ENCODE results near the gene GGCT.
"Not testable (repeated sequence)": the region's sequence is repeated elsewhere in the genome, so short reads cannot be mapped to it uniquely, and the experiment has no call there.

The GGCT gene, protein sequence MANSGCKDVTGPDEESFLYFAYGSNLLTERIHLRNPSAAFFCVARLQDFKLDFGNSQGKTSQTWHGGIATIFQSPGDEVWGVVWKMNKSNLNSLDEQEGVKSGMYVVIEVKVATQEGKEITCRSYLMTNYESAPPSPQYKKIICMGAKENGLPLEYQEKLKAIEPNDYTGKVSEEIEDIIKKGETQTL

DNA sequence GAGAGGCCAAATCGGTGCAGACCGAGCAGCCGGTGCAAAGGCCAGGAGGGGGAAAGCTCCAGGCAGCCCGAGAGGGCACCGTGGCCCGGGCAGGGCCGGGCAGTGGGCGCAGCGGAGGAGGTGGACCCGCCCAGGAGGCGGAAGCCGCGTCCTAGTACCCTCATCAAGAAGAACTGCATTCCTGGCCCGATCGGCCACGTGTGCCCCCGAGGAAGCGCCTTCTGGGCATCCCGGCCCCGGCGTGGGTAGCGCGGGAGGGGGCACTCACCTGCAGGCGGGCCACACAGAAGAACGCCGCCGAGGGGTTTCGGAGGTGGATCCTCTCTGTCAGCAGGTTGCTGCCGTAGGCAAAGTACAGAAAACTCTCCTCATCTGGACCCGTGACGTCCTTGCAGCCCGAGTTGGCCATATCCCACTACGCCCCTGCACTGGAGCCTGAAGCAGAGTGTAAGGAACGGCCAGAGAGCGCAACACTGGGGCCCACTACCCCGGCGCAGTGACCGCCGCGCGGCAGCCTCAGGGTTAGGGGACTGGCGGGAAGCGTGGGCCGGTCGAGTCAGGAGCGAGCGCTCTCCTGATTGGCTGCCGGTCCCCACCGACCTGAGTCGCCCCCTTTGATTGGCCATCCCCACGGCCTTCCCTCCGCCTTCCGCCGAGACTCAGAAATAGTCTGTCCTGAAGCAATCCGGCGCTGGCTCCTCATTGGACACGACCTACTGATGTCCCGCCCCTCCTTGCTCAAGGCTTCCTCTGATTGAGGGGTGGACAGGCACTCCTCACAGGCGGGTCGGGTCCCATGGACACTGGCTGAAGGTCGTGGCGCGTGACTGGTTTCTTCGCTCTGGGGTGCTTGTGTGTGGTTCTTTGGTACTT is at the start of gene GGCT:
TSS of gene GGCT (minus strand) at position 529 of the 873 bp plus-strand sequence. CDS start at position 409, 120 bp downstream.
- Histone ChIP-seq H3K9me3 (ENCODE audit: low read length) (no peaks in the 10 kb centered on the region), H3K4me1 (ENCODE audit: insufficient read depth, low read length) (peaks cover 11% of the 10 kb centered on the region), H3K27me3 (ENCODE audit: insufficient read depth, low read length) (no peaks in the 10 kb centered on the region), H3K36me3 (ENCODE audit: insufficient read depth, low read length) (no peaks in the 10 kb centered on the region), H3K4me3 (ENCODE audit: low read length) (peak within 1 kb of the TSS; percentile 77), H2AFZ (ENCODE audit: low read depth, low read length) (peak within 1 kb of the TSS; percentile 90)

DNA sequence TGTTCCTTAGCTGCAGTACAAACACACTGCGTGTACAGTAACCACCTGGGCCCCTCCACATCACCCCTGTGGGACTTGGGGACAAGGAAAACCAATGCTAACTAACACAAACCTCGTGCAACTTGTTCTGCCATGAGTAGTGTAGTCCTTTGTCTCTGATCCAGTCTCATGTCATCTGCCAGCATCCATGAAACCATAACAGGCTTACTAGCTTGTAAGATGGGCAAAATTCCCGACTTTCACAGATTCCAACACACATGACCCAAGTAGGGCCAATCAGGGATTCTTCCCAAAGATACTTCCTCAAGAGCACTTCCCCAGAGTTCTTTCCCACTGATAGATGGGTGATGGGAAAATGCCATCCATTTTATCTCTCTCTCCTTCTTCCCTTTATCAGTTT is 48.9 kb upstream of the GGCT start:
- H3K4me3 ChIP-seq (ENCODE audit: low read length) = no peak overlapping the region
- H3K4me1 ChIP-seq (ENCODE audit: insufficient read depth, low read length) = peaks cover 30% of the 10 kb centered on the region
- H2AFZ ChIP-seq (ENCODE audit: low read depth, low read length) = no peak overlapping the region
- no peaks in the 10 kb centered on the region for H3K9me3 ChIP-seq (ENCODE audit: low read length)
- H3K27me3 ChIP-seq (ENCODE audit: insufficient read depth, low read length) = no peaks in the 10 kb centered on the region
- no peaks in the 10 kb centered on the region for H3K36me3 ChIP-seq (ENCODE audit: insufficient read depth, low read length)

DNA sequence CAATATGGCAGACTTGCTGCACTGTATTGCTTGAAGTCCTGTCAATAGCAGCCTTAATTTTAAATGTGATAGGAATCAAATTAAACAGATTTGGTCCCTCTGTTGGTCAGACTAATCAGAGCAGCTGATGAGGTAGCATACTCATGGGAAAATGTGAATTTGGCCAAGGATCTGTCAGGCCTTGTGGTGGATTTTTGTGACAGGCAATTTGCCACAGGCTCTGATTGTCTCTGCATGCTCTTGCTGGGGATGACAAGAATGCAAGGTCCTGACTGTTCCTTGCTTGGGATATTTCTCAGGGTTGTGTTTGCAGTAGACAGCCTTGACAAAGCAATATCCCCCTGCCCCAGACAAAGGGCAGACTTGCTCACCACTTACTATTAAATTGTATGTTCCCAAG is 48.5 kb upstream of the GGCT start:
- Histone ChIP-seq H3K36me3 (ENCODE audit: insufficient read depth, low read length) (no peaks in the 10 kb centered on the region), H3K9me3 (ENCODE audit: low read length) (no peaks in the 10 kb centered on the region), H3K4me3 (ENCODE audit: low read length) (no peak overlapping the region), H3K4me1 (ENCODE audit: insufficient read depth, low read length) (peaks cover 30% of the 10 kb centered on the region), H3K27me3 (ENCODE audit: insufficient read depth, low read length) (no peaks in the 10 kb centered on the region), H2AFZ (ENCODE audit: low read depth, low read length) (no peak overlapping the region)

DNA sequence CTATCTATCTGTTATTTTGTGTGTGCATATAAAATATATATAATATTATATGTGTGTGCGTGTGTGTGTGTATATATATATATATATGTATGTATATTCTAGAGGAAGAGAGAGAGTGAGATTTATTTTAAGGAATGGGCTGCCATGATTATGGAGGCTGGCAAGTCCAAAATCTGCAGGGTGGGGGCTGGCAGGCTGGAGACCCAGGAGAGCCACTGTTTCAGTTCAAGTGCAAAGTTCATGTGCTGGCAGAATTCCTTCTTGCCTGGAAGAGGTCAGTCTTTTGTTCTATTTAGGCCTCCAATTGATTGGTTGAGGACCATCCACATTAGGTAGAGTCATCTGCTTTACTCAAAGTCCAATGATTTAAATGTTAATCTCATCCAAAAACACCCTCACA is 47.7 kb upstream of the GGCT start:
- Histone ChIP-seq H3K9me3 (ENCODE audit: low read length) (no peaks in the 10 kb centered on the region), H3K27me3 (ENCODE audit: insufficient read depth, low read length) (no peaks in the 10 kb centered on the region), H3K36me3 (ENCODE audit: insufficient read depth, low read length) (no peaks in the 10 kb centered on the region), H3K4me1 (ENCODE audit: insufficient read depth, low read length) (peaks cover 26% of the 10 kb centered on the region), H3K4me3 (ENCODE audit: low read length) (no peak overlapping the region), H2AFZ (ENCODE audit: low read depth, low read length) (no peak overlapping the region)

DNA sequence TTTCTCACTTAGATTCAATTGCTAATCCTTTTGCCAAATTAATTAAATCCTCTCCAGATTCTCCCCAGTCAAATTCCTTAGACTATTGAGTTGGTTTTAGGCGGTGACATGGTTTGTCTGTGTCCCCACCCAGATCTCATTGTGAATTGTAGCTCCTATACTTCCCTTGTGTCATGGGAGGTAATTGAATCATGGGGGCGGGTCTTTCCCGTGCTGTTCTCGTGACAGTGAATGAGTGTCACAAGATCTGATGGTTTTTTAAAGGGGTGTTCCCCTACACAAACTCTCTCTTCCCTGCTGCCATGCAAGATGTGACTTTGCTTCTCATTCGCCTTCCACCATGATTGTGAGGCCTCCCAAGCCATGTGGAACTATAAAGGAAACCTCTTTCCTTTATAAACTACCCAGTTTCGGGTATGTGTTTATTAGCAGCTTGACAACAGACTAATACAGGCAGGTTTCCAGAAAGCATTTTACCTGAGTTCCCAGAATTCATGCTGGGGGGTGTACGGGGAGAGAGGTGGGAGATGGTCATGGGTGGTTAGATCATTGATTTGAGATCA is 45.4 kb upstream of the GGCT start:
- H3K9me3 ChIP-seq (ENCODE audit: low read length) = no peaks in the 10 kb centered on the region
- H3K36me3 ChIP-seq (ENCODE audit: insufficient read depth, low read length) = no peaks in the 10 kb centered on the region
- H3K27me3 ChIP-seq (ENCODE audit: insufficient read depth, low read length) = no peaks in the 10 kb centered on the region

DNA sequence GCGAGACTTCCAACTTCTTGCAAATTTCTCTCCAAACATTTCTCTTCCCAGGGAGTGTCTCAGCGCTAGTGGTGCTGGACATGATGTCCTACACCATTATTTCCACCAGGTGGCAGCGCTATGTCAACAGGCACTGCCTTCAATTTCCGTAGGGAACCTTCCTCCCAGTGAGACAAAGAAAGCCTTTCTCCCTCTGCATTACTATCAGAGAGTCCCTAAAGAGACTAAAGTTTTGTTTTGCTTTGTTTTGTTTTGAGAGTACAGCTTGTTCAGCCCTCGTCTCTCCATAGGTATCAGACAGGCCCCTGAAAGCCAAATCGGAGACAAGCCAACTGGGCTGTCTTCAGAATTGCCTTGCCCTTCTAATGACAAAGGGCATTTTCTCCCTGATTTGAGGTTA is 44.2 kb upstream of the GGCT start:
- H2AFZ ChIP-seq (ENCODE audit: low read depth, low read length) = peak overlapping the region; percentile 27
- H3K36me3 ChIP-seq (ENCODE audit: insufficient read depth, low read length) = no peaks in the 10 kb centered on the region
- H3K4me3 ChIP-seq (ENCODE audit: low read length) = no peak overlapping the region
- peaks cover 25% of the 10 kb centered on the region for H3K4me1 ChIP-seq (ENCODE audit: insufficient read depth, low read length)
- no peaks in the 10 kb centered on the region for H3K9me3 ChIP-seq (ENCODE audit: low read length)
- no peaks in the 10 kb centered on the region for H3K27me3 ChIP-seq (ENCODE audit: insufficient read depth, low read length)

More for the DNA sequence above, 45.4 kb upstream of the GGCT start:
- Histone ChIP-seq H3K4me3 (ENCODE audit: low read length) (no peak overlapping the region), H2AFZ (ENCODE audit: low read depth, low read length) (no peak overlapping the region), H3K4me1 (ENCODE audit: insufficient read depth, low read length) (peaks cover 25% of the 10 kb centered on the region)

DNA sequence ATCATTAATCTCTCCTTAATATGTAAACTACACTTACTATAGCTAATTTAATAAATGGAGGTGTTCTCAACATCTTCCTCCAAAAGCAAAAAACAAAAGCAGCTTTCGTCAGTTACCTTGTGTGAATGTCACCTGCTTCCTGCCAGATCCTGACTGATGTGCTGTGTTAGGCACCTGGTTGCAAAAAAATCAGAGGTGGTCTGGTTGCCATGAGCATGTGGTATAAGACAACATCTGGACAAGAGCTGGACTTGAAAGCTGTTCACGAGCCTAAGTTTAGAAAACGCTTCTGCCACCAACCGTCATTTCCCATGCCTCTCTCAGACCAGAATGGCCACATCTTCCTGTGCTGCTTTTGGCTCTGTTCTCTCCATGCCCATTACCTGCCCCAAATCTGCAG is 42.0 kb upstream of the GGCT start:
- H3K27me3 ChIP-seq (ENCODE audit: insufficient read depth, low read length) = no peaks in the 10 kb centered on the region

DNA sequence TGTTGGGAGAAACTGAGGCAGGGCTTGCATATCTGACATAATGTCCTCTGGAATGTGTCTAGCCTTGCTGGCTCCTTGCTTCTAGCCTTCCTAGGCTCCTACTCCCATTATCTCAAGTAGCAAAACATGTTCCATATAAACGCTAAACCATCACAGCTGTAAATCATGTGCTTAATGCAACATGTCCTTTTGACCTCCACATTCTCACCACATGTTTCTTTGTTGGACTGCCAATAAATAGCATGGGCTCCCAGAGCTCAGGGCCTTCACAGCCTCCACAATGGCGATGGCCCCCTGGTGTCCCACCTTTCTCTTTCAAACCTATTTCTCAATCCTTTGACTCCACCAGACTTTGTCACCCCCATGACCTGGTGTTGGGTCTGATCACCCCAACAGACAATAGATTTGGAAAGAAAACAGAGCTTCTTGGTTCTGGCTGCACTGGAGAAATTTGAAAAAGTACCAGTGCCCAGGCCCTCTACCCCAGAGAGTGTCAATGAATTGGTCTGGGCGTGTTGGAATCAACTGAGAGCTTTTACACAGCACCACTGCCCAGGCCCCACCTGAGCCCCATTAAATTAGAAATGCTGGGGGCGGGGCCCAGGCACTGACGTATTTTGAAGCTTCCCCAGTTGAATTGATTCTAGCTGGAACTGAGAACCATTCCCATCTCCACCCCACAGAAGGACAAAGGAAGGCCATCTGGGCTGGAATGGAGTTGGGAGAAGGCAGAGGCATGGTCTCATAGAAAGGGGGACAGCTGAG is 41.3 kb upstream of the GGCT start:
- no peak overlapping the region for H3K4me3 ChIP-seq (ENCODE audit: low read length)
- H3K9me3 ChIP-seq (ENCODE audit: low read length) = no peaks in the 10 kb centered on the region
- peaks cover 25% of the 10 kb centered on the region for H3K4me1 ChIP-seq (ENCODE audit: insufficient read depth, low read length)
- H2AFZ ChIP-seq (ENCODE audit: low read depth, low read length) = no peak overlapping the region
- H3K27me3 ChIP-seq (ENCODE audit: insufficient read depth, low read length) = no peaks in the 10 kb centered on the region
- H3K36me3 ChIP-seq (ENCODE audit: insufficient read depth, low read length) = no peaks in the 10 kb centered on the region

More for the DNA sequence above, 42.0 kb upstream of the GGCT start:
- no peak overlapping the region for H2AFZ ChIP-seq (ENCODE audit: low read depth, low read length)
- H3K36me3 ChIP-seq (ENCODE audit: insufficient read depth, low read length) = no peaks in the 10 kb centered on the region
- no peaks in the 10 kb centered on the region for H3K9me3 ChIP-seq (ENCODE audit: low read length)
- H3K4me1 ChIP-seq (ENCODE audit: insufficient read depth, low read length) = peaks cover 25% of the 10 kb centered on the region
- no peak overlapping the region for H3K4me3 ChIP-seq (ENCODE audit: low read length)

DNA sequence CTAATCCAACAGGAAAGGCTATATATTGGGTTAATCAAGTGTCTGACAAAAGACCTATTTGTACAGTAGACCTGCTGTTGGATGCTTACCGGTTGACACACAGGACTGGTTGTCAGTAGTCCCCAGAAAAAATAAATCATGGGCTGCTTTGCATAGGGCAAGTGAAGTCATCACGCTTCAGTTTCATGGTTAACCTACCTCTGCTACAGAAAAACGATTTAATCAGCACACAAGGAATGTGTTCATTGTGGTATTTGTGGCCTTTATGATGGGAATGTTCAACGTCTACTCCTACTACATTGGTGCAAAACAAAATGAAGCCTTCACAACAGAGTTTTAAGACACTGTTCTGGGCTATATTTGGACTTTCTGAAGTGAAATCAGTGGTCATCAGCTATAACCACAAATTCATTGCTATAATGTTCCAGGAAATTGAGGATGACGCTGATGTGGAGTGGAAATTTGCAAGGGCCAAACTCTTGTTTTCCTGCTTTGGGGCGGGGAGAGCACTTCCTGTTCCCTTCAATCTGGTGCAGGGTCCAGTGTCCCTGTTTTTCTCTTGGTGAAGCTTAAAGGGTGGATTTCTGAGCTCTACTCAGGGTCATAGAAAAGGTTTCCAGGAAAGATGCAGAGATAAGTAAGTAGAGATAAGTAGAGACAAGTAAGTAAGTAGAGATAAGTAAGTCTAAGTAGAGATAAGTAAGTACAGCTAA is 39.3 kb upstream of the GGCT start:
- H3K9me3 ChIP-seq (ENCODE audit: low read length) = no peaks in the 10 kb centered on the region
- H3K27me3 ChIP-seq (ENCODE audit: insufficient read depth, low read length) = no peaks in the 10 kb centered on the region

DNA sequence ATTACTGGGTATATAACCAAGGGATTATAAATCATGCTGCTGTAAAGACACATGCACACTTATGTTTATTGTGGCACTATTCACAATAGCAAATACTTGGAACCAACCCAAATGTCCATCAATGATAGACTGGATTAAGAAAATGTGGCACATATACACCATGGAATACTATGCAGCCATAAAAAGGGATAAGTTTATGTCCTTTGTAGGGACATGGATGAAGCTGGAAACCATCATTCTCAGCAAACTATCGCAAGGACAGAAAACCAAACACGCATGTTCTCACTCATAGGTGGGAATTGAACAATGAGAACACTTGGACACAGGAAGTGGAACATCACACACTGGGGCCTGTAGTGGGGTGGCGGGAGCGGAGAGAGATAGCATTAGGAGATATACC is 38.5 kb upstream of the GGCT start:
- H2AFZ ChIP-seq (ENCODE audit: low read depth, low read length); H3K36me3 ChIP-seq (ENCODE audit: insufficient read depth, low read length); H3K27me3 ChIP-seq (ENCODE audit: insufficient read depth, low read length); H3K4me3 ChIP-seq (ENCODE audit: low read length); H3K9me3 ChIP-seq (ENCODE audit: low read length): not testable (repeated sequence)
- H3K4me1 ChIP-seq (ENCODE audit: insufficient read depth, low read length) = peaks cover 15% of the 10 kb centered on the region

More for the DNA sequence above, 39.3 kb upstream of the GGCT start:
- no peak overlapping the region for H2AFZ ChIP-seq (ENCODE audit: low read depth, low read length)
- H3K36me3 ChIP-seq (ENCODE audit: insufficient read depth, low read length) = no peaks in the 10 kb centered on the region
- H3K4me3 ChIP-seq (ENCODE audit: low read length) = no peak overlapping the region
- peaks cover 17% of the 10 kb centered on the region for H3K4me1 ChIP-seq (ENCODE audit: insufficient read depth, low read length)

DNA sequence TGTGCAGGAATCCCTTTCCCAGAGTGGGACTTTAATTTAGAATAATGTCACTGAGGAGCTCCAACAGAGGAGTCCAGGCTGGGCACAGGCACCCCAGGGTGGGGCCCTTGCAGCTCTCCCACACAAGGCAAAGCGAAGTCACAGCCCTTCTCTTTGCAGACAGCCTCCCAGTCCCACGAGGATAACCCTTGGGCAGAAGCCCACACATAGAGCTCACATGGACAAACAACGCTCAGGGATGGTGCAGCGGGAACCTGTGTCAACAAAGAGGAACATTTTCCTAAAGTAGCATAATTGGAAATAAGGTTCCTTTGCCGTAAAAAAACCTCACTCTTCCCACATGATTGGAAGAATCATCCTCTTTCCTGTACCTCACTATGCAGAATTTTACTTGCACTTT is 29.3 kb upstream of the GGCT start:
- Histone ChIP-seq H3K36me3 (ENCODE audit: insufficient read depth, low read length) (no peaks in the 10 kb centered on the region), H3K4me3 (ENCODE audit: low read length) (no peak overlapping the region)

DNA sequence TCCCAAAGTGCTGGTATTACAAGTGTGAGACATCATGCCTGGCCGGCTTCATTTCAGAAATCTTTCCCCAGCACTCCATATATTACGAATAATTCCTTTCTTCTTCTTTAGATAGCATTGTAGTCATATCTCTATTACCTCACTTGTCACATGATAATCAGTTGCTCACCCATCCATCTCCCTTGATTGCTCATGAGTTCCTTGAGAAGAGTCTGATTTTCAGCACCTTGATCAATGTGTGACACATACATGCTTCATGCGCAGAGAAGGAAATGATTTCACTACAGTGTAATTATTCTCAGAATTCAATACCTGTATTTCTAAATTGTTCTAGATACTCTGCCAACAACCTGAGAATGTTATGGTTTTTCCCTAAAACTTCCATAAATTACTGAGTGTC is 26.7 kb upstream of the GGCT start:
- Histone ChIP-seq H3K36me3 (ENCODE audit: insufficient read depth, low read length) (no peaks in the 10 kb centered on the region), H2AFZ (ENCODE audit: low read depth, low read length) (no peak overlapping the region), H3K27me3 (ENCODE audit: insufficient read depth, low read length) (no peaks in the 10 kb centered on the region)

More for the DNA sequence above, 29.3 kb upstream of the GGCT start:
- H3K27me3 ChIP-seq (ENCODE audit: insufficient read depth, low read length) = no peaks in the 10 kb centered on the region
- H3K9me3 ChIP-seq (ENCODE audit: low read length) = peaks cover 4% of the 10 kb centered on the region
- H3K4me1 ChIP-seq (ENCODE audit: insufficient read depth, low read length) = no peaks in the 10 kb centered on the region
- H2AFZ ChIP-seq (ENCODE audit: low read depth, low read length) = no peak overlapping the region

More for the DNA sequence above, 26.7 kb upstream of the GGCT start:
- Histone ChIP-seq H3K9me3 (ENCODE audit: low read length) (no peaks in the 10 kb centered on the region), H3K4me3 (ENCODE audit: low read length) (no peak overlapping the region), H3K4me1 (ENCODE audit: insufficient read depth, low read length) (no peaks in the 10 kb centered on the region)
